GM12891 (cell line): ENCODE data around the gene SLC48A1.

Experiments
- PAX5 ChIP-seq: IDR thresholded peaks from 2 replicates; pipeline ENCODE4 v1.6.1; 2011; ENCODE audit warnings: low read length, moderate library complexity, mild to moderate bottlenecking; ENCODE audit not compliant: insufficient read depth, severe bottlenecking
- POLR2A ChIP-seq: IDR thresholded peaks from 2 replicates; pipeline ENCODE4 v1.6.1; 2011; ENCODE audit warnings: low read depth, low read length, control low read depth
- POLR2AphosphoS5 ChIP-seq: IDR thresholded peaks from 2 replicates; pipeline ENCODE4 v1.6.1; 2011; ENCODE audit warnings: low read depth, low read length, control low read depth

DNA sequence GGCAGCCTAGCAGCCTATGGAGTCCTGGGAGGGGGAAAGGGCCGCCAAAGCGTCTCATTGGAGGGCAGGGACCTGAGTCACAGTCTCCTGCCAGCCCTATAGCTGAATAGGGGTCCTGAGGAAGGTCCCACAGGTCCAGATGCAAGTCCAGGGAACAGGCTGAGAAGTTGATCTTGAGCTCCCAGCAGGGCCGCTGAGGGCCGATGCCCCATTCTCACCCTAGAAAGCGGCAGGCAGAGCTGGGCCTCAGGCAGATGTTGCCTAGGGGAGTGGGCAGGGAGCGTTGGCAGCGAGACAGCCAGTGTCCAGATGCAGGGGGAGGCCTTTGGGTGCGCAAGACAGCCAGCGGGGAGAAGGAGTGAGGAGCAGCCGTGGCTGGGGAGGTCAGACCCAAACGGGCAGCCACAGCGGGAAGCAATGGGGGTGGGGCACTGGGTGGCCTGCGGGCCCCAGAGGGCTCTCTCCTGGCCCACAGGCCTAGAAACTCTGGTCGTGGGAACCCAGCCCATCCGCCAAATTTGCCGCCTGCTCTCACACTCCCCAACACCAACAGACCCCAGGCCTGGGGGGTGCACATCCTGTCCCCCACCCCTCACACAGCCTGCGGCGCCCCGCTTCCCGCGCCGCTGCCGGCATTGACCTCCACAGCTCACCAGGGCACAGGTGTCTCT, 45.6 kb downstream of the SLC48A1 start:
- TF ChIP-seq PAX5: no peak
- no peak for TF ChIP-seq POLR2AphosphoS5
- no peak for TF ChIP-seq POLR2A
